Right lobe of liver (tissue), 6 donors: ENCODE results near the gene ARAP3. TPM values are rescaled to one million over a fixed set of nuclear protein-coding genes. Genes with fewer than 3 reads are reported as not detected.

Experiments used
- ATAC-seq, 4 donors: fragments of 200-7000 bp; cut with Tn5 transposase; one replicate each; pipeline ENCODE4 v1.9.1; 2020; ENCODE audit warnings: mild to moderate bottlenecking in 4 of 4, moderate library complexity in 4 of 4
- DNase-seq, 3 donors: peaks; one replicate each; pipeline ENCODE4 v3.0.0-alpha.2; 2020
- H3K27ac ChIP-seq, 3 donors: fragments of 200-600 bp; one replicate each; pipeline ENCODE4 v1.8.0; 2022
- H3K27me3 ChIP-seq, 2 donors: fragments of 200-600 bp; one replicate each; pipeline ENCODE4 v1.8.0; 2022
- H3K36me3 ChIP-seq, 4 donors: fragments of 200-600 bp; sonication (generic) in 1 of 4; one replicate each; pipeline versions ENCODE4 v1.5.1 to v1.8.0; 2017 to 2022; ENCODE audit warnings: control low read depth in 1 of 4
- H3K4me1 ChIP-seq, 4 donors: fragments of 200-600 bp; sonication (generic) in 1 of 4; one replicate each; pipeline versions ENCODE4 v1.5.1 to v1.8.0; 2017 to 2022; ENCODE audit warnings: control low read depth in 1 of 4
- H3K4me3 ChIP-seq, 3 donors: fragments of 200-600 bp; one replicate each; pipeline ENCODE4 v1.8.0; 2022
- H3K9me3 ChIP-seq, 4 donors: fragments of 200-600 bp; sonication (generic) in 1 of 4; one replicate each; pipeline versions ENCODE4 v1.5.1 to v1.8.0; 2017 to 2022; ENCODE audit warnings: control low read depth in 1 of 4
- CTCF ChIP-seq, 4 donors: fragments of 200-600 bp in 3 of 4; fragments of 450-650 bp in 1 of 4; IDR thresholded peaks; one replicate each; pipeline versions ENCODE4 v1.5.1 to v1.8.0; 2016 to 2022; ENCODE audit warnings: antibody characterized with exemption in 4 of 4, mild to moderate bottlenecking in 2 of 4
- POLR2A ChIP-seq: fragments of 450-650 bp; IDR thresholded peaks from one replicate; pipeline ENCODE4 v1.6.1; 2017; ENCODE audit warnings: antibody characterized with exemption, mild to moderate bottlenecking
- WGBS: methylation state at CpG from one replicate; pipeline ENCODE4 v1.1.6; 2018; ENCODE audit warnings: low coverage, low lambda C conversion rate; ENCODE audit not compliant: insufficient coverage; ENCODE audit errors: missing lambda C conversion rate; 5-methylcytosine and 5-hydroxymethylcytosine counted together
- intact Hi-C, 2 donors: fragments of 100-400 bp; cut with DNase I; formaldehyde crosslinking; loops; one replicate each; pipeline versions ENCODE4 v1.11.2 to v1.14.1; 2022
- total RNA-seq, 6 experiments: library from RNA; depleted of rRNA in 2 of 6; stranded (reverse); fragments of >200 nt in 2 of 6; fragmentation: NEBNext Ultra II Directional in 3 of 6; extraction: Animal tissue kit (Norgen Biotek cat#: 25700) in 3 of 6; gene quantifications; one replicate each; pipeline versions ENCODE4 v1.1.0 to v1.2.4, GENCODE V29; 2016 to 2023
- donor health status: DM: no; HTN: yes; CAD: no.
- donor health status: DM: no; HTN: no; CAD: no.
- donor health status: DM: no; HTN: no; CAD: no.
- donor health status: DM: no; HTN: yes; CAD: no.
- donor health status: DM: no; HTN: yes; CAD: no.

ARAP3 gene
- total RNA-seq, 6 experiments from 2014 or later = 1.4 to 6.0 (median 3.7) TPM

GRCh38 chr5:141635646-141636045 lies 46.4 kb downstream of the ARAP3 start:
- Histone ChIP-seq H3K4me3 (peak overlapping the region; percentile 79 to 95 (median 87)), H3K4me1 (peaks cover 0 to 23% (median 5%) of the 10 kb centered on the region in 4 donors), H3K27ac (peak overlapping the region in 1 of 3 donors; percentile 66), H3K9me3 (no peaks in the 10 kb centered on the region), H3K36me3 (no peaks in the 10 kb centered on the region), H3K27me3 (no peaks in the 10 kb centered on the region)
- 68% methylated on average over 7 of the region's 7 CpGs for WGBS
- no peak for DNase-seq
- ATAC-seq = no peak
- TF ChIP-seq POLR2A = no peak
- no peak for TF ChIP-seq CTCF (IDR thresholded peaks at IDR 0.05)
- intact Hi-C loops = no loop called here

- Histone ChIP-seq H3K27ac (no peak overlapping the region), H3K4me3 (no peak overlapping the region), H3K4me1 (peaks cover 0 to 23% (median 5%) of the 10 kb centered on the region in 4 donors), H3K36me3 (no peaks in the 10 kb centered on the region), H3K27me3 (no peaks in the 10 kb centered on the region), H3K9me3 (no peaks in the 10 kb centered on the region)
- DNase-seq = no peak
- intact Hi-C loops = no loop called here
- WGBS = 88% methylated on average over 5 of the region's 6 CpGs
- TF ChIP-seq CTCF (IDR thresholded peaks at IDR 0.05) = no peak
- no peak for TF ChIP-seq POLR2A
- ATAC-seq = no peak
Measured at GRCh38 chr5:141634720-141635119, 47.3 kb downstream of the ARAP3 start.

- H3K27me3 ChIP-seq = no peaks in the 10 kb centered on the region
- intact Hi-C loops = no loop called here
- WGBS = 68% methylated on average over 5 of the region's 5 CpGs
- no peak for DNase-seq
- H3K9me3 ChIP-seq = no peaks in the 10 kb centered on the region
- H3K4me3 ChIP-seq = no peak overlapping the region
- H3K36me3 ChIP-seq = peaks cover 0 to 3% (median 0%) of the 10 kb centered on the region in 4 donors
- TF ChIP-seq POLR2A = no peak
- H3K27ac ChIP-seq = no peak overlapping the region
- H3K4me1 ChIP-seq = peaks cover 0 to 23% (median 5%) of the 10 kb centered on the region in 4 donors
- no peak for ATAC-seq
Measured at GRCh38 chr5:141633871-141634561, 48.0 kb downstream of the ARAP3 start.

GRCh38 chr5:141632650-141633049 lies 49.4 kb downstream of the ARAP3 start:
- no peak for TF ChIP-seq POLR2A
- TF ChIP-seq CTCF (IDR thresholded peaks at IDR 0.05) = no peak
- no peak for ATAC-seq
- H3K4me3 ChIP-seq = no peak overlapping the region

GRCh38 chr5:141630570-141631140 lies 51.4 kb downstream of the ARAP3 start:
- no peak for TF ChIP-seq CTCF (IDR thresholded peaks at IDR 0.05)
- TF ChIP-seq POLR2A = no peak
- no peak overlapping the region for H3K27ac ChIP-seq
- intact Hi-C loops = no loop called here
- H3K36me3 ChIP-seq = peaks cover 0 to 32% (median 5%) of the 10 kb centered on the region in 4 donors
- no peak overlapping the region for H3K4me3 ChIP-seq
- ATAC-seq = peak; percentile 35 to 65 (median 41)
- H3K4me1 ChIP-seq = peaks cover 0 to 10% (median 3%) of the 10 kb centered on the region in 4 donors
- 93% methylated on average over 5 of the region's 5 CpGs for WGBS
- H3K9me3 ChIP-seq = no peaks in the 10 kb centered on the region
- no peaks in the 10 kb centered on the region for H3K27me3 ChIP-seq
- no peak for DNase-seq

More at GRCh38 chr5:141632650-141633049, 49.4 kb downstream of the ARAP3 start:
- Histone ChIP-seq H3K27me3 (no peaks in the 10 kb centered on the region), H3K4me1 (peaks cover 0 to 21% (median 5%) of the 10 kb centered on the region in 4 donors), H3K36me3 (peaks cover 0 to 17% (median 5%) of the 10 kb centered on the region in 4 donors), H3K9me3 (no peaks in the 10 kb centered on the region), H3K27ac (no peak overlapping the region)
- intact Hi-C loops = no loop called here
- DNase-seq = no peak
- 100% methylated on average over 2 of the region's 2 CpGs for WGBS
